GM12892 (cell line): ENCODE measurements around the gene AAK1.
"Not testable (repeated sequence)": the region's sequence is repeated elsewhere in the genome, so short reads cannot be mapped to it uniquely, and the experiment has no call there.

Experiments used
- DNase-seq: peaks from one replicate; pipeline ENCODE4 v3.0.0; 2011; ENCODE audit not compliant: insufficient read length
- FAIRE-seq: peaks from 2 replicates; lab custom pipeline; 2011; peaks lifted over from hg19 to GRCh38; lab: Jason Lieb, UNC
- POLR2A ChIP-seq: IDR thresholded peaks from 2 replicates; pipeline ENCODE4 v1.6.1; 2011; ENCODE audit warnings: low read depth, low read length, control low read depth
- POLR2AphosphoS5 ChIP-seq: IDR thresholded peaks from 2 replicates; pipeline ENCODE4 v1.6.1; 2011; ENCODE audit warnings: low read depth, low read length, control low read depth
- TAF1 ChIP-seq: IDR thresholded peaks from 2 replicates; pipeline ENCODE4 v1.6.1; 2011; ENCODE audit warnings: low read depth, mild to moderate bottlenecking, control low read depth, low read length, borderline replicate concordance

Gene AAK1

DNA sequence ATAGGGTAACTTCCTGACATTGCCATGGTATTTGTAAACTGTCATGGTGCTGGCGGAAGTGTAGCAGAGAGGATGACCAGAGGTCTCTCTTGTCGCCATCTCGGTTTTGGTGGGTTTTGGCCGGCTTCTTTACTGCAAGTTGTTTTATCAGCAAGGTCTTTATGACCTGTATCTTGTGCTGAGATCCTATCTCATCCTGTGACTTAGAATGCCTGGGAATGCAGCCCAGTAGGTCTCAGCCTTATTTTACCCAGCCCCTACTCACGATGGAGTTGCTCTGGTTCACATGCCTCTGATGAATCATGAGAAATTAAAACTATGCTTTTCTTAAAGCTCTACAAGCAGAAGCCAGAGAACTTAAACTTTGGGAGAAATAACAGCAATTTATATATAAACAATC lies 193.6 kb downstream of the AAK1 start:
- FAIRE-seq (no peak), DNase-seq (no peak)
- TF ChIP-seq POLR2A = no peak
- no peak for TF ChIP-seq POLR2AphosphoS5
- TF ChIP-seq TAF1 = no peak

DNA sequence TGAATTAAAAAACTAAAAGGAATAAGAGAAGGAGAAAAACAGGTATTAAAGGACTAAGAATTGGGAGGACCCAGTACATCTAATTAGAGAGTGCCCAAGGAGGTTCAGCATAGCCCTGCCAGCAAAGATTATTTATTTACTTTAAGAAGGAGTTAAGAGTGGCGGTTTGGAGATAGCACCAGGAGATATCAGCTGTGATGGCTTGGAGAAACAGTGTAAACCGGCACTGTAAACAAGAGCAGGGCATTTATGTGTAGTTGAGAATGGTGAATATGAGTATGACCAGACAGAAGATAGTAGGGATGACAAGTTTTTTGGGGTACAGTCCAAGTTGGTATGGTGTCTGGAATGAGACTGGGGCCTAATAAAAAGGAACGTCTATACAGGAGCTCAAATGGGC lies 199.9 kb downstream of the AAK1 start:
- not testable (repeated sequence) for DNase-seq, FAIRE-seq

DNA sequence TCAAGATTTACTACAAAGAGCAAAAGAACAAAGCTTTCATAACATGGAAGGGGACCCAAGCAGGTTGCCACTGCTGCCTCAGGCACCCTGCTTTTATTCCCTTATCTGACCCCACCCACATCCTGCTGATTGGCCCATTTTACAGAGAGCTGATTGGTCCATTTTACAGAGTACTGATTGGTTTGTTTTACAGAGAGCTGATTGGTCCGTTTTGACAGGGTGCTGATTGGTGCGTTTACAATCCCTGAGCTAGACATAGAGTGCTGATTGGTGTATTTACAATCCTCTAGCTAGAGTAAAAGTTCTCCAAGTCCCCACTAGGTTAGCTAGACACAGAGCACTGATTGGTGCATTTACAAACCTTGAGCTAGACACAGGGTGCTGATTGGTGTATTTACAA lies 204.0 kb downstream of the AAK1 start:
- not testable (repeated sequence) for DNase-seq, FAIRE-seq

DNA sequence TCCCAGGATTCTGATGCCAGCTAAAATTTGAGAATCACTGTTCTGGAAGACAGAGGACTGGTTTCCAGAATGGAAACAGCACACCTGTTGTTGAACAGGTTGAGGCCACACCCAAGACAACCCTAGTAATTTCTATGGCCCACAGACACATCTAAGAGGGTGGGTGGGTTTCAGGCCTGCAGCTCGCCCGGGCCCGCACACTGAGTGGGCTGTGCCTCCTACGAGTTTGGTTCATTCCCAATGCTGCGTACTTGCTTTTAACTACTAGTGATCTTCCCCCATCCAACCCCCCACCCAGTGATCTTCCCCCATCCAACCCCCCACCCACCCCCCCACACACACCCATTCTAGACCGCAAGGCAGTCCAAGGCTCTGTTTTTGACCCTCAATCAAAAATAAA lies 205.0 kb downstream of the AAK1 start:
- FAIRE-seq = no peak
- DNase-seq = no peak
- TF ChIP-seq POLR2A (no peak), POLR2AphosphoS5 (no peak), TAF1 (no peak)

DNA sequence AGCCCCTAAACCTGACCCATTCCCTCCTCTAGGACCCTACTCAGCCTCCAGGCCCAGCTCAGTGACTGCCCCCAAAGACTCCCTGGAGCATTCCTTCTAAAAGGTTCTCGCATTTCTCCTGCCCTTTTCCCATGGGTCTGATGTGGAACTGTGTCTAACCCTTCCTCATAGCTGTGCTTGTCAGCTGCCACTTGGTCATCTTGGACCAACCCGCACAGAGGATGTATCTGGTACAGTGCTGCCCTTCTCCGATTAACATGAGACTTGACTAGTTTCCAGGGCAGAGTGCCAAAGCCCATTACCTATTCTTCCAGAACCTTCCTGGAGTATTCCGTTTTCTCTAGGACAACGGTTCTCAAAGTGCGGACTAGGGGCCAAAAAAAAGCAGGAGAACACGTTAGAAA lies 205.8 kb downstream of the AAK1 start:
- no peak for TF ChIP-seq TAF1
- no peak for TF ChIP-seq POLR2A
- TF ChIP-seq POLR2AphosphoS5 = no peak

DNA sequence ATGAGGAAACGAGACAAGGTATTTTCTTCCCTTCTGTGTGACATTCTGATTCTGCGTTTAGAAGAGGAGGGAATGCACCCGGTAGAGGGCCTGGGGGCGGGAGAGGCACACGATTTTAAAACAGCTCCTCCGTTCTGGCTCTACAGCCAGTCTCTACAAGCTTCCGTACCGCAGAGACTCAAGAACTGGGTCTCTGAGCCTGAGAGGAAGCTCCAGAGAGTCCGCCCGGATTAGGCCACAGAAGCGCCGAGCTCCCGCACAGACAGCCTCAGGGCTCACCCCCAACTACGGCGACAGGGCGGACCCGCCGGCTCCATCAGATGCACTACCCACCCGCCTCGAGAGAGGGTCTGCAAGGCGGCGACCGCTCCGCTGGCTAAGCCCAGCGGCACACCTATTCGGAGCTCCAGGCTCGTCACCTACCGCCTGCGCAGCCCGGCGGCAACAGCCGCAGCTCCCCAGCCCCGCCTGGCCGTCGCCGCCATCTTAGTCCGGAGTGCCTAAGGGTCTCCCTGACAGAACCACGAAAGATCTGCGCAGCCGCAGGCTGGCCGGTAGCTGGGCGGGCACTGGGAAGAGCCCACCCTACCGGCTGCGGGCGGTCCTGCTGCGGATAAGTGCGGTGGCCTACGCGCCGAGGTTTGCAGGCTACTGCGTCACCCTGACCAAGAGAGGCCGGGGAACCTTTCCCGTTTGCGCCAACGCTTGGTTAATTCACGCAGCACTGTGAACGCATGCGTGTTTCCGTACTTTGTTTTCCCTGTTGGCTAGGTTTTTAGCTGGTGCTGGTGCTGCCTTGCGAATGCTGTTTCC lies 206.4 kb downstream of the AAK1 start, which contains the start of gene NFU1:
TSS of gene NFU1 (minus strand) at position 498 of the 813 bp plus-strand sequence. CDS start at position 485, 13 bp downstream.
- TF ChIP-seq TAF1 (peak; percentile 96), POLR2A (peak; percentile 96), POLR2AphosphoS5 (peak; percentile 91)
- DNase-seq (peak; percentile 97), FAIRE-seq (peak; percentile 94)

More for the DNA sequence above, 205.8 kb downstream of the AAK1 start:
- no peak for FAIRE-seq
- DNase-seq = no peak

DNA sequence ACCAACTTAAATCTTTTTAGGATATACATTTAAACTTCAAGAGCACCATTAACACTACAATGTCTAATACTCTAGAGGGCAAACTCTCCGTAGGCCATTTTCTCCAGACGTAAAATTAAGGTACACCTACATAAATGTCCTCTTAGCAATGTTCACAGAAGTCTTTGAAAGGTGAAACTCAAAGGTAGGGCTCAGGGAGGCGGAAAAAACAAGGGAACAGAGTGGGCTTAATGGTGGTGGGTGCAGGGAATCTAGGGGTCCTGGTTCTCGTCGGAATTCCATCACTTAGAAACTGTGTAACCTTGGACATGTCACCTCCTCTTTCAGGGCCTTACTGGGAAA lies 207.0 kb downstream of the AAK1 start:
- TF ChIP-seq POLR2A = no peak
- no peak for TF ChIP-seq POLR2AphosphoS5
- TF ChIP-seq TAF1 = no peak
- DNase-seq = peak; percentile 5
- no peak for FAIRE-seq

DNA sequence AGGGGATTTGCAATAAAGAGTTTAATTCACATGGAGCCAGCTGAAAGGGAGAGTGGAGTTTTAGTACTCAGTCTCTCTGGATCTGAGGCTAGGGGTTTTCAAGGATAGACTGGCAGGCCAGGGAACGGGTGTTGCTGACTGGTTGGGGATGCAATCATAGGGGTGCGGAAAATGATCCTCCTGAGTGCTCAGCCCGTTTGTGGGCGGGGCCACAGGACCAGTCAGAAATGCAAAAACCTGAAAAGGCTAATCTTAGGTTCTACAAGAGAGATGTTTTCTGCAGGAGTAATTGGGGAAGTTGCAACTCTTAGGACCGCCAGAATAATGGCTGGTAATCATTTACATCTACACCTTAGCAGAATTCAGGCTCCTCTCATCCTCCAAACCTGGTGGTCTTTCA lies 208.8 kb downstream of the AAK1 start:
- no peak for DNase-seq
- no peak for FAIRE-seq
- no peak for TF ChIP-seq TAF1
- TF ChIP-seq POLR2A = no peak
- TF ChIP-seq POLR2AphosphoS5 = no peak

DNA sequence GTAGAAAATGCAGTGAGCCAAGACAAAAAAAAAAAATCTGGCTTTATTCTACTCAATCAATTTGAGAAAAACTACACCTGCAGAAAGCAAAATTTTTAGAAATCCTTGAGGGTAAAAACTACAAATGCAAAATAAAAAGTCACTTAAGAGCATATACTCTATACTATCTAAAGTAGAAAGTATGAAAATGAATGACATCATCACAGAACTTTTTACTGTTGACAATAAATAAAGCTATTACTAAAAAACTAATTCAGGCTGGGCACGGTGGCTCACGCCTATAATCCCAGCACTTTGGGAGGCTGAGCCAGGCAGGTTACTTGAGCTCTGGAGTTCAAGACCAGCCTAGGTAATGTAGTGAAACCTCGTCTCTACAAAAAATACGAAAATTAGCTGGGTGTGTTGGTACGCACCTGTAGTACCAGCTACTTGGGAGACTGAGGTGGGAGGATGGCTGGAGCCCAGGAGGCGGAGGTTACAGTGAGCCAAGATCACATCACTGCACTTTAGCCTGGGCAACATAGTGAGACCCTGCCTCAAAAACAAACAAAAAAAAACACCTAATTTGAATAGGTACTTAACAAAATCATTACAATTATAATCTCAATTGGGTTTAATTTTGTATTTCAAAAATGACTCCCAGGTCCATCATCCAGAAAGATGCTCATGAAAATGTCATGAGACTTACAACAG lies 213.9 kb downstream of the AAK1 start:
- TF ChIP-seq POLR2AphosphoS5 (no peak), POLR2A (no peak), TAF1 (no peak)
- FAIRE-seq (no peak), DNase-seq (no peak)

DNA sequence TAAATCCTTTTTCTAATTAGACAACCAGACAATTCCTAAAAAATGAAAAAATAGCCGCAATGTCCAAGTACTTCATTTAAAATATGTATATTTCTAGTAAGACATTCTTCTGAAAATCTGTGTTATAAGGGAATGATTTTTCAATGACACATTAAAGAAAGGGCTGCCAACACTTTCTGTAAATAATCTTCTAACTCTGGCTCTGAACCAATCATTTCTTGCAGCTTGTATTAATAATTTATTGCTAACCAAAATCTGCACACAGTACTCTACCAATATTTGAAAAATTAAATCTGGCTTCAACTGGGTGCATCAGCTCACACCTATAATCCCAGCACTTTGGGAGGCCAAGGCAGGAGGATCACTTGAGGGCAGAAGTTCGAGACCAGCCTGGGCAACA lies 214.6 kb downstream of the AAK1 start:
- FAIRE-seq (no peak), DNase-seq (no peak)
- TF ChIP-seq POLR2A (no peak), TAF1 (no peak), POLR2AphosphoS5 (no peak)

DNA sequence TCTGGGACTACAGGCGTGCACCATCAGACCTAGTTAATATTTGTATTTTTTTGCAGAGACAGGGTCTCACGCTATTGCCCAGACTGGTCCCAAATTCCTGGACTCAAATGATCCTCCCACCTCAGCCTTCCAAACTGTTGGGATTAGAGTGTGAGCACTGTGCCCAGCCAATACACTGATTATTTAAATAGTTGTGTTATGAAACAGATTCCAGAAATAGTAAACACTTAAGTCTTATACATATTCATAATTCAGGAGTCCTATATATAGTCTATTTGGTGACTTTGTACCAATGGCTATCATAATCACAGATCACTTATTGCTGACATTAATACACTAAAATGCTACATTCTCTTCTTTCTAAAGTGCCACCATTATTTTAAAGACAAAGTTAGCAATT lies 219.1 kb downstream of the AAK1 start:
- DNase-seq = no peak
- no peak for FAIRE-seq
- TF ChIP-seq TAF1 = no peak
- no peak for TF ChIP-seq POLR2A
- TF ChIP-seq POLR2AphosphoS5 = no peak

DNA sequence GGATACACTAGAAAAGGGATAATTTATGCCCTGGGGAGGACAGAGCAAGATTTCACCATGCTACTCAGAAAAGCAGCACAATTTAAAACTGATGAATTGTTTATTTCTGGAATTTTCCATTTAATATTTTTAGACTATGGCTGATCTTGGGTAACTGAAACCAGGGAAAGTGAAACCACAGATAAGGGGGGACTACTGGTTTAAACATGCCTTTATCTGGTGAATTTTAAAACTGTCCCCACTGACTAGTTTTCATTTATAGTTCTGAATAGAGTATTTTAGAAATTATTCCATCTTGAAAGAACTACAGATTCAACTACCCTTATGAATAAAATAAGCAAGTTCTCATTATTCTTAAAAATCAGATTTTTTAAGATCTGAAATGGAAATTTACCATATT lies 221.3 kb downstream of the AAK1 start:
- DNase-seq (no peak), FAIRE-seq (no peak)
- TF ChIP-seq TAF1 (no peak), POLR2A (no peak), POLR2AphosphoS5 (no peak)

DNA sequence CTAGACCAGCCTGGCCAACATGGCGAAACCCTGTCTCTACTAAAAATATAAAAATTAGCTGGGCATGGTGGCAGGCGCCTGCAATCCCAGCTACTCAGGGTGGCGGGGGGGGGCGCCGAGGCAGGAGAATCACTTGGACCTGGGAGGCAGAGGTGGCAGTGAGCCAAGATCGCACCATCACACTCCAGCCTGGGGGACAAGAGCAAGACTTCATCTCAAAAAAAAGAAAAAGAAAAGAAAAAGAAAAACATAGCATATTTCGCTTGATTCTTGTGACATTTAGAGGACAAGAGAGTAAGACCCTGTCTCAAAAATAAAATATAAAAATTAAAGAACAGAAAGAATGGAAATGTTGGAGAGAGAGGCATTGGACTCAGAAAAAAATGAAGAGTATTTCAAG lies 224.4 kb downstream of the AAK1 start:
- FAIRE-seq, DNase-seq: not testable (repeated sequence)
